SK-N-SH treated with all-trans-retinoic acid at 6 μM for 48 hours (cell line): ENCODE data around the gene INHBA.

Source experiments
- ARNTL ChIP-seq: fragments of 450-650 bp; formaldehyde crosslinking; IDR thresholded peaks from 2 replicates; pipeline ENCODE4 v1.5.0; 2020; ENCODE audit warnings: low read depth, mild to moderate bottlenecking, moderate library complexity, borderline replicate concordance
- OSR1 ChIP-seq: fragments of 250-450 bp; sonication (Bioruptor Pico); IDR thresholded peaks from 2 replicates; pipeline ENCODE4 v1.8.0; 2022; ENCODE audit warnings: moderate library complexity, mild to moderate bottlenecking, inconsistent platforms
- RARB ChIP-seq: fragments of 250-450 bp; sonication (Bioruptor Pico); IDR thresholded peaks from 2 replicates; pipeline ENCODE4 v1.8.0; 2021; ENCODE audit warnings: mild to moderate bottlenecking, moderate library complexity
- TOX ChIP-seq: fragments of 250-450 bp; sonication (Bioruptor Pico); IDR thresholded peaks from 2 replicates; pipeline ENCODE4 v1.8.0; 2021; ENCODE audit warnings: mild to moderate bottlenecking, moderate library complexity, borderline replicate concordance
- ZC3H10 ChIP-seq: fragments of 250-450 bp; sonication (Bioruptor Pico); IDR thresholded peaks from 2 replicates; pipeline ENCODE4 v1.5.1; 2021; ENCODE audit warnings: mild to moderate bottlenecking, moderate library complexity
- ZFP30 ChIP-seq: fragments of 450-650 bp; formaldehyde crosslinking; IDR thresholded peaks from 2 replicates; pipeline ENCODE4 v1.5.0; 2022; ENCODE audit warnings: mild to moderate bottlenecking, moderate library complexity
- TF ChIP-seq, protein P1 (sequence below): fragments of 250-450 bp; sonication (Bioruptor Pico); IDR thresholded peaks from 2 replicates; pipeline ENCODE4 v1.5.1; 2021; ENCODE audit warnings: mild to moderate bottlenecking, moderate library complexity
- TF ChIP-seq, protein P2 (sequence below): fragments of 250-450 bp; sonication (Bioruptor Pico); IDR thresholded peaks from 2 replicates; pipeline ENCODE4 v1.5.0; 2020; ENCODE audit warnings: mild to moderate bottlenecking, moderate library complexity
- TF ChIP-seq, protein P3 (sequence below): fragments of 250-450 bp; sonication (Bioruptor Pico); IDR thresholded peaks from 2 replicates; pipeline ENCODE4 v1.5.1; 2020; ENCODE audit warnings: low read depth, mild to moderate bottlenecking, moderate library complexity
- TF ChIP-seq, protein P4 (sequence below): fragments of 250-450 bp; sonication (Bioruptor Pico); IDR thresholded peaks from 2 replicates; pipeline ENCODE4 v1.8.0; 2020; ENCODE audit warnings: mild to moderate bottlenecking, moderate library complexity, borderline replicate concordance

DNA sequence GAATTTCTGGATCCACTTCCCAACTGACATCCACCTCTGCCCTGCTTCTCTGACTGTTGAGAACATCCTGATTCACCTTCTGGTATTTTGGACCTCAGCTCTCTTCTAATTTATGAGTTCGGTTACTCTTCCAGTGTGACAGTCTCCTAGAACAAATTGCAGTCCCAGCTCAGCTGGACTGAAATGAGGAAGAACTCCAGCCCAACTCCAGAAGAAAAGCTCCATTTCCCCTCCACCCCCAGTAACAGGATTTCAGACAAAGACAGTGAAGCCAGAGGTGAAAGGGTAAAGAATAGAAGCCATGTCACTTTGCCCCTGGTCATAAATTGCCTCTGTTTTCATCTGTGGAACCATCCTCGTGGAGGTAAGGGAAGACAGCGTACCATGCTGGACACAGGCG lies 26.2 kb upstream of the INHBA start:
- TF ChIP-seq ZFP30 (CRISPR knock-in tag) = no peak
- TF ChIP-seq, protein P1, sequence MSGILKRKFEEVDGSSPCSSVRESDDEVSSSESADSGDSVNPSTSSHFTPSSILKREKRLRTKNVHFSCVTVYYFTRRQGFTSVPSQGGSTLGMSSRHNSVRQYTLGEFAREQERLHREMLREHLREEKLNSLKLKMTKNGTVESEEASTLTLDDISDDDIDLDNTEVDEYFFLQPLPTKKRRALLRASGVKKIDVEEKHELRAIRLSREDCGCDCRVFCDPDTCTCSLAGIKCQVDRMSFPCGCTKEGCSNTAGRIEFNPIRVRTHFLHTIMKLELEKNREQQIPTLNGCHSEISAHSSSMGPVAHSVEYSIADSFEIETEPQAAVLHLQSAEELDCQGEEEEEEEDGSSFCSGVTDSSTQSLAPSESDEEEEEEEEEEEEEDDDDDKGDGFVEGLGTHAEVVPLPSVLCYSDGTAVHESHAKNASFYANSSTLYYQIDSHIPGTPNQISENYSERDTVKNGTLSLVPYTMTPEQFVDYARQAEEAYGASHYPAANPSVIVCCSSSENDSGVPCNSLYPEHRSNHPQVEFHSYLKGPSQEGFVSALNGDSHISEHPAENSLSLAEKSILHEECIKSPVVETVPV (CRISPR knock-in tag) = no peak
- TF ChIP-seq, protein P2, sequence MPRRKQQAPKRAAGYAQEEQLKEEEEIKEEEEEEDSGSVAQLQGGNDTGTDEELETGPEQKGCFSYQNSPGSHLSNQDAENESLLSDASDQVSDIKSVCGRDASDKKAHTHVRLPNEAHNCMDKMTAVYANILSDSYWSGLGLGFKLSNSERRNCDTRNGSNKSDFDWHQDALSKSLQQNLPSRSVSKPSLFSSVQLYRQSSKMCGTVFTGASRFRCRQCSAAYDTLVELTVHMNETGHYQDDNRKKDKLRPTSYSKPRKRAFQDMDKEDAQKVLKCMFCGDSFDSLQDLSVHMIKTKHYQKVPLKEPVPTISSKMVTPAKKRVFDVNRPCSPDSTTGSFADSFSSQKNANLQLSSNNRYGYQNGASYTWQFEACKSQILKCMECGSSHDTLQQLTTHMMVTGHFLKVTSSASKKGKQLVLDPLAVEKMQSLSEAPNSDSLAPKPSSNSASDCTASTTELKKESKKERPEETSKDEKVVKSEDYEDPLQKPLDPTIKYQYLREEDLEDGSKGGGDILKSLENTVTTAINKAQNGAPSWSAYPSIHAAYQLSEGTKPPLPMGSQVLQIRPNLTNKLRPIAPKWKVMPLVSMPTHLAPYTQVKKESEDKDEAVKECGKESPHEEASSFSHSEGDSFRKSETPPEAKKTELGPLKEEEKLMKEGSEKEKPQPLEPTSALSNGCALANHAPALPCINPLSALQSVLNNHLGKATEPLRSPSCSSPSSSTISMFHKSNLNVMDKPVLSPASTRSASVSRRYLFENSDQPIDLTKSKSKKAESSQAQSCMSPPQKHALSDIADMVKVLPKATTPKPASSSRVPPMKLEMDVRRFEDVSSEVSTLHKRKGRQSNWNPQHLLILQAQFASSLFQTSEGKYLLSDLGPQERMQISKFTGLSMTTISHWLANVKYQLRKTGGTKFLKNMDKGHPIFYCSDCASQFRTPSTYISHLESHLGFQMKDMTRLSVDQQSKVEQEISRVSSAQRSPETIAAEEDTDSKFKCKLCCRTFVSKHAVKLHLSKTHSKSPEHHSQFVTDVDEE (CRISPR knock-in tag) = no peak
- no peak for TF ChIP-seq ARNTL
- TF ChIP-seq, protein P3, sequence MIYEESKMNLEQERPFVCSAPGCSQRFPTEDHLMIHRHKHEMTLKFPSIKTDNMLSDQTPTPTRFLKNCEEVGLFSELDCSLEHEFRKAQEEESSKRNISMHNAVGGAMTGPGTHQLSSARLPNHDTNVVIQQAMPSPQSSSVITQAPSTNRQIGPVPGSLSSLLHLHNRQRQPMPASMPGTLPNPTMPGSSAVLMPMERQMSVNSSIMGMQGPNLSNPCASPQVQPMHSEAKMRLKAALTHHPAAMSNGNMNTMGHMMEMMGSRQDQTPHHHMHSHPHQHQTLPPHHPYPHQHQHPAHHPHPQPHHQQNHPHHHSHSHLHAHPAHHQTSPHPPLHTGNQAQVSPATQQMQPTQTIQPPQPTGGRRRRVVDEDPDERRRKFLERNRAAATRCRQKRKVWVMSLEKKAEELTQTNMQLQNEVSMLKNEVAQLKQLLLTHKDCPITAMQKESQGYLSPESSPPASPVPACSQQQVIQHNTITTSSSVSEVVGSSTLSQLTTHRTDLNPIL = no peak
- no peak for TF ChIP-seq OSR1
- no peak for TF ChIP-seq RARB (CRISPR knock-in tag)
- TF ChIP-seq ZC3H10 (CRISPR knock-in tag) = no peak
- TF ChIP-seq, protein P4, sequence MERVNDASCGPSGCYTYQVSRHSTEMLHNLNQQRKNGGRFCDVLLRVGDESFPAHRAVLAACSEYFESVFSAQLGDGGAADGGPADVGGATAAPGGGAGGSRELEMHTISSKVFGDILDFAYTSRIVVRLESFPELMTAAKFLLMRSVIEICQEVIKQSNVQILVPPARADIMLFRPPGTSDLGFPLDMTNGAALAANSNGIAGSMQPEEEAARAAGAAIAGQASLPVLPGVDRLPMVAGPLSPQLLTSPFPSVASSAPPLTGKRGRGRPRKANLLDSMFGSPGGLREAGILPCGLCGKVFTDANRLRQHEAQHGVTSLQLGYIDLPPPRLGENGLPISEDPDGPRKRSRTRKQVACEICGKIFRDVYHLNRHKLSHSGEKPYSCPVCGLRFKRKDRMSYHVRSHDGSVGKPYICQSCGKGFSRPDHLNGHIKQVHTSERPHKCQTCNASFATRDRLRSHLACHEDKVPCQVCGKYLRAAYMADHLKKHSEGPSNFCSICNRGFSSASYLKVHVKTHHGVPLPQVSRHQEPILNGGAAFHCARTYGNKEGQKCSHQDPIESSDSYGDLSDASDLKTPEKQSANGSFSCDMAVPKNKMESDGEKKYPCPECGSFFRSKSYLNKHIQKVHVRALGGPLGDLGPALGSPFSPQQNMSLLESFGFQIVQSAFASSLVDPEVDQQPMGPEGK (CRISPR knock-in tag) = no peak
- no peak for TF ChIP-seq TOX (CRISPR knock-in tag)
